HCT116 (cell line): Measurements from ENCODE around the gene MYL3. TPM values are rescaled to one million over a fixed set of nuclear protein-coding genes. Genes with fewer than 3 reads are reported as not detected.
"Not testable (repeated sequence)": the region's sequence is repeated elsewhere in the genome, so short reads cannot be mapped to it uniquely, and the experiment has no call there.

Experiments
- ATAC-seq: fragments of 200-7000 bp; cut with Tn5 transposase; 2 replicates; pipeline ENCODE4 v1.9.1; 2020; ENCODE audit warnings: mild to moderate bottlenecking, moderate library complexity
- BruUV-seq: library from RNA; stranded (reverse); fragments of 400-500 nt; replicated peaks from 2 replicates; lab custom pipeline; 2021; lab: Mats Ljungman, UMichigan
- CTCF ChIA-PET: fragments of 300-600 bp; sonication (Branson Sonifier 250); formaldehyde crosslinking; loops from one replicate; lab custom pipeline; 2021; ENCODE audit warnings: antibody characterized with exemption; lab: Charles Lee
- POLR2A ChIA-PET: fragments of 300-600, 350-600 bp; sonication (Branson Sonifier 250); formaldehyde crosslinking; loops from one replicate; lab custom pipeline; 2021; ENCODE audit warnings: antibody characterized with exemption; lab: Charles Lee
- RAD21 ChIA-PET, 2 experiments: fragments of 300-600 bp; sonication (Branson Sonifier 250); formaldehyde crosslinking; loops; one replicate each; lab custom pipeline; 2023; ENCODE audit warnings: low total read pairs in 2 of 2; ENCODE audit not compliant: uncharacterized antibody in 2 of 2, unreplicated experiment in 2 of 2, low non-redundant PET in 1 of 2; lab: Charles Lee
- DNase-seq: peaks from one replicate; pipeline ENCODE4 v3.0.0-alpha.2; 2010; ENCODE audit warnings: low read depth, low spot score
- H2AFZ ChIP-seq: fragments of 200-600 bp; shearing (Covaris generic), sonication (generic); 2 replicates; pipeline ENCODE4 v1.6.1; 2017; ENCODE audit warnings: low read depth, mixed run types, mixed read lengths, antibody characterized with exemption, low read length; ENCODE audit not compliant: poor library complexity, severe bottlenecking
- H3K27ac ChIP-seq: 2 replicates; pipeline ENCODE4 v1.5.1; 2012; ENCODE audit warnings: low read depth, low read length
- H3K27me3 ChIP-seq: fragments of 200-600 bp; sonication (generic); 2 replicates; pipeline ENCODE4 v1.6.1; 2016; ENCODE audit warnings: mixed run types, low read length, mixed read lengths; ENCODE audit not compliant: insufficient read depth
- H3K36me3 ChIP-seq, 2 experiments: fragments of 200-500 bp in 1 of 2; fragments of 200-600 bp in 1 of 2; sonication (Bioruptor generic) in 1 of 2; sonication (generic) in 1 of 2; 2 replicates each; pipeline versions ENCODE4 v1.5.1 to v1.6.1; 2014 to 2016; ENCODE audit warnings: low read length in 2 of 2, inconsistent platforms in 1 of 2, mixed read lengths in 1 of 2, mixed run types in 1 of 2; ENCODE audit not compliant: insufficient read depth in 2 of 2, control insufficient read depth in 1 of 2
- H3K4me1 ChIP-seq, 2 experiments: fragments of 200-600 bp in 1 of 2; sonication (generic) in 1 of 2; 2 replicates each; pipeline versions ENCODE4 v1.5.1 to v1.6.1; 2012 to 2017; ENCODE audit warnings: low read length in 2 of 2, inconsistent platforms in 1 of 2, mild to moderate bottlenecking in 1 of 2, mixed read lengths in 1 of 2, mixed run types in 1 of 2, moderate library complexity in 1 of 2; ENCODE audit not compliant: insufficient read depth in 2 of 2, control insufficient read depth in 1 of 2
- H3K4me2 ChIP-seq: fragments of 200-600 bp; sonication (generic); 2 replicates; pipeline ENCODE4 v1.6.1; 2017; ENCODE audit warnings: mixed run types, low read length, mixed read lengths
- H3K4me3 ChIP-seq, 2 experiments: fragments of 200-600 bp in 1 of 2; sonication (generic) in 1 of 2; replicated peaks in 1 of 2; 2 replicates each; pipeline ENCODE4 v1.5.1; 2011 to 2016; ENCODE audit warnings: low read length in 2 of 2, control low read depth in 1 of 2, low read depth in 1 of 2, mild to moderate bottlenecking in 1 of 2, mixed read lengths in 1 of 2, mixed run types in 1 of 2
- H3K79me2 ChIP-seq: fragments of 200-600 bp; sonication (generic); 2 replicates; pipeline ENCODE4 v1.6.1; 2017; ENCODE audit warnings: mild to moderate bottlenecking, mixed run types, low read length, moderate library complexity, mixed read lengths; ENCODE audit not compliant: insufficient read depth
- H3K9ac ChIP-seq: fragments of 200-600 bp; sonication (generic); 2 replicates; pipeline ENCODE4 v1.6.1; 2016; ENCODE audit warnings: low read length, mixed read lengths
- H3K9me2 ChIP-seq: fragments of 200-600 bp; sonication (generic), shearing (Covaris generic); 2 replicates; pipeline ENCODE4 v1.6.1; 2017; ENCODE audit warnings: mixed run types, mild to moderate bottlenecking, moderate library complexity; ENCODE audit not compliant: insufficient read depth
- H3K9me3 ChIP-seq, 2 experiments: fragments of 200-500 bp in 1 of 2; fragments of 200-600 bp in 1 of 2; sonication (Bioruptor generic) in 1 of 2; sonication (generic) in 1 of 2; 2 replicates each; pipeline ENCODE4 v1.6.1; 2014 to 2017; ENCODE audit warnings: low read length in 2 of 2, mixed read lengths in 2 of 2, inconsistent platforms in 1 of 2, low read depth in 1 of 2, mild to moderate bottlenecking in 1 of 2, mixed run types in 1 of 2, moderate library complexity in 1 of 2; ENCODE audit not compliant: control insufficient read depth in 1 of 2, insufficient read depth in 1 of 2
- H4K20me1 ChIP-seq: fragments of 200-600 bp; sonication (generic), shearing (Covaris generic); 2 replicates; pipeline ENCODE4 v1.6.1; 2017; ENCODE audit warnings: mixed run types, mild to moderate bottlenecking, moderate library complexity; ENCODE audit not compliant: insufficient read depth
- CBX3 ChIP-seq: IDR thresholded peaks from 2 replicates; pipeline ENCODE4 v1.6.1; 2012; ENCODE audit warnings: low read depth
- EZH2 ChIP-seq: fragments of 200-600 bp; sonication (generic); IDR thresholded peaks from 2 replicates; pipeline ENCODE4 v1.6.1; 2017; ENCODE audit warnings: antibody characterized with exemption, mixed run types
- FOSL1 ChIP-seq: IDR thresholded peaks from 2 replicates; pipeline ENCODE4 v1.6.1; 2012; ENCODE audit warnings: low read depth
- RAD21 ChIP-seq: IDR thresholded peaks from 2 replicates; pipeline ENCODE4 v1.6.1; 2012; ENCODE audit warnings: low read depth, mild to moderate bottlenecking
- SP1 ChIP-seq: IDR thresholded peaks from 2 replicates; pipeline ENCODE4 v1.6.1; 2012; ENCODE audit warnings: low read depth
- SRF ChIP-seq: IDR thresholded peaks from 2 replicates; pipeline ENCODE4 v1.6.1; 2012; ENCODE audit warnings: low read depth
- YY1 ChIP-seq: IDR thresholded peaks from 2 replicates; pipeline ENCODE4 v1.6.1; 2011; ENCODE audit warnings: low read length, low read depth, moderate library complexity, mild to moderate bottlenecking; ENCODE audit not compliant: insufficient replicate concordance; ENCODE audit errors: extremely low read depth
- intact Hi-C: fragments of 100-400 bp; cut with micrococcal nuclease; formaldehyde crosslinking; loops from 2 replicates; pipeline ENCODE4 v1.10.0; 2022
- total RNA-seq: library from RNA; stranded (reverse); gene quantifications from one replicate; pipeline ENCODE4 v1.2.1, GENCODE V29; 2021; ENCODE audit not compliant: unreplicated experiment
- TF ChIP-seq, protein P1 (sequence below): IDR thresholded peaks from 2 replicates; pipeline ENCODE4 v1.6.1; 2011; ENCODE audit warnings: mild to moderate bottlenecking, low read length, moderate library complexity; ENCODE audit not compliant: insufficient replicate concordance; ENCODE audit errors: extremely low read depth
- TF ChIP-seq, protein P2 (sequence below): IDR thresholded peaks from 2 replicates; pipeline ENCODE4 v1.6.1; 2012
- TF ChIP-seq, protein P3 (sequence below): IDR thresholded peaks from 2 replicates; pipeline ENCODE4 v1.6.1; 2012; ENCODE audit warnings: low read depth

Gene MYL3
- total RNA-seq, 1 experiment from 2014 or later: not detected

DNA sequence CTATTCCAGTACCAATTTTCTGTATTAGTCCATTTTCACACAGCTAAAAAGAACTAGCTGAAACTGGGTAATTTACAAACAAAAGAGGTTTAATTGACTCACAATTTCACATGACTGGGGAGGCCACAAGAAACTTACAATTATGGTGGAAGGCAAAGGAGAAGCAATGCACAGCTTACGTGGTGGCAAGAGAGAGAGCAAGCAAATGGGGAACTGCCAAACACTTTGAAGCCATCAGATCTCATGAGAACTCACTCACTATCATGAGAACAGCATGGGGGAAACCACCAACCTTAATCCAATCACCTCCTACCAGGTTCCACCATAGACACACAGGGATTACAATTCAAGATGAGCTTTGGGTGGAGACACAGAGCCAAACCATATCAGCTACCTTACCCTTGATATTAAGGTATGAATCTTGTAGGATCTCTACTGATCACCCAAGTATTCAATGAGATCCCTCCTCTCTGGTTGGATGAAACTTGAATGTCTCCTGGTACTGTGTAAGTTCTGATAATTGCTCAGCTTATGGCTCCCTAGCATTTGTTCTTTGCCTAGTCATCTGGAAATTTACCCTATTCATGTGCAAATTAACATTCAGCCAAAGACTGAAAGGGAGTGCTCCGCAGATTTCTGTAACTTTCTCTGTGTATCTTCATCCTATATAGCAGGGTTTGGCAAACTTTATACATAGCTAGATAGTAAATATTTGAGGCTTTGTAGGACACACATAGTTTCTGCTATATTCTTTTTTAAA lies 38.9 kb downstream of the MYL3 start:
- RAD21 ChIA-PET: no interaction called here
- CTCF ChIA-PET: no interaction called here

DNA sequence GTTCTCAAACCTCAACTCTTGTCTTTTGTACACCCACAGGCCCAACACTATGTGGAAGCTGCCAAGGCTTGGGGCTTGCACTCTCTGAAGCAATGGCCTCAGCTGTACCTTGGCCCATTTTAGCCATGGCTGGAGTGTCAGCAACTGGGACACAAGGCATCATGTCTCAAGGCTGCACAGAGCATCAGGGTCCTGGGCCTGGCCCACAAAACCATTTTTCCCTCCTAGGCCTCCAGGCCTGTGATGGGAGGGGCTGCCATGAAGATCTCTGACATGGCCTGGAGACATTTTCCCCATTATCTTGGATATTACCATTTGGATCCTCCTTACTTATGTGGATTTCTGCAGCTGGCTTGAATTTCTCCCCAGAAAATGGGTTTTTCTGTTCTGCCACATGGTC lies 39.9 kb downstream of the MYL3 start:
- H3K9ac ChIP-seq, H3K27me3 ChIP-seq, H3K79me2 ChIP-seq, DNase-seq, H3K4me3 ChIP-seq, H3K4me1 ChIP-seq, H3K4me2 ChIP-seq, H3K27ac ChIP-seq, ATAC-seq, H3K9me3 ChIP-seq, H2AFZ ChIP-seq, POLR2A ChIA-PET, intact Hi-C loops, BruUV-seq, RAD21 ChIA-PET, H3K9me2 ChIP-seq, H3K36me3 ChIP-seq, CTCF ChIA-PET, H4K20me1 ChIP-seq: not testable (repeated sequence)

More for the DNA sequence above, 38.9 kb downstream of the MYL3 start:
- Histone ChIP-seq H3K4me1 (no peaks in the 10 kb centered on the region), H3K36me3 (no peaks in the 10 kb centered on the region), H3K4me2 (no peak overlapping the region), H4K20me1 (no peaks in the 10 kb centered on the region), H3K9ac (no peak overlapping the region), H3K9me3 (peaks cover 6 to 8% of the 10 kb centered on the region in 2 experiments; a peak in 3 of 4 replicates), H3K9me2 (no peaks in the 10 kb centered on the region), H3K27me3 (no peaks in the 10 kb centered on the region), H3K79me2 (no peaks in the 10 kb centered on the region), H2AFZ (no peak overlapping the region), H3K27ac (no peak overlapping the region), H3K4me3 (no peak overlapping the region)
- intact Hi-C loops: no loop called here
- POLR2A ChIA-PET: no interaction called here
- TF ChIP-seq SRF (no peak), YY1 (no peak), FOSL1 (no peak), EZH2 (no peak), SP1 (no peak), CBX3 (no peak), RAD21 (no peak)
- TF ChIP-seq, protein P1, sequence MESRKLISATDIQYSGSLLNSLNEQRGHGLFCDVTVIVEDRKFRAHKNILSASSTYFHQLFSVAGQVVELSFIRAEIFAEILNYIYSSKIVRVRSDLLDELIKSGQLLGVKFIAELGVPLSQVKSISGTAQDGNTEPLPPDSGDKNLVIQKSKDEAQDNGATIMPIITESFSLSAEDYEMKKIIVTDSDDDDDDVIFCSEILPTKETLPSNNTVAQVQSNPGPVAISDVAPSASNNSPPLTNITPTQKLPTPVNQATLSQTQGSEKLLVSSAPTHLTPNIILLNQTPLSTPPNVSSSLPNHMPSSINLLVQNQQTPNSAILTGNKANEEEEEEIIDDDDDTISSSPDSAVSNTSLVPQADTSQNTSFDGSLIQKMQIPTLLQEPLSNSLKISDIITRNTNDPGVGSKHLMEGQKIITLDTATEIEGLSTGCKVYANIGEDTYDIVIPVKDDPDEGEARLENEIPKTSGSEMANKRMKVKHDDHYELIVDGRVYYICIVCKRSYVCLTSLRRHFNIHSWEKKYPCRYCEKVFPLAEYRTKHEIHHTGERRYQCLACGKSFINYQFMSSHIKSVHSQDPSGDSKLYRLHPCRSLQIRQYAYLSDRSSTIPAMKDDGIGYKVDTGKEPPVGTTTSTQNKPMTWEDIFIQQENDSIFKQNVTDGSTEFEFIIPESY: no peak
- TF ChIP-seq, protein P2, sequence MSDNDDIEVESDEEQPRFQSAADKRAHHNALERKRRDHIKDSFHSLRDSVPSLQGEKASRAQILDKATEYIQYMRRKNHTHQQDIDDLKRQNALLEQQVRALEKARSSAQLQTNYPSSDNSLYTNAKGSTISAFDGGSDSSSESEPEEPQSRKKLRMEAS: no peak
- TF ChIP-seq, protein P3, sequence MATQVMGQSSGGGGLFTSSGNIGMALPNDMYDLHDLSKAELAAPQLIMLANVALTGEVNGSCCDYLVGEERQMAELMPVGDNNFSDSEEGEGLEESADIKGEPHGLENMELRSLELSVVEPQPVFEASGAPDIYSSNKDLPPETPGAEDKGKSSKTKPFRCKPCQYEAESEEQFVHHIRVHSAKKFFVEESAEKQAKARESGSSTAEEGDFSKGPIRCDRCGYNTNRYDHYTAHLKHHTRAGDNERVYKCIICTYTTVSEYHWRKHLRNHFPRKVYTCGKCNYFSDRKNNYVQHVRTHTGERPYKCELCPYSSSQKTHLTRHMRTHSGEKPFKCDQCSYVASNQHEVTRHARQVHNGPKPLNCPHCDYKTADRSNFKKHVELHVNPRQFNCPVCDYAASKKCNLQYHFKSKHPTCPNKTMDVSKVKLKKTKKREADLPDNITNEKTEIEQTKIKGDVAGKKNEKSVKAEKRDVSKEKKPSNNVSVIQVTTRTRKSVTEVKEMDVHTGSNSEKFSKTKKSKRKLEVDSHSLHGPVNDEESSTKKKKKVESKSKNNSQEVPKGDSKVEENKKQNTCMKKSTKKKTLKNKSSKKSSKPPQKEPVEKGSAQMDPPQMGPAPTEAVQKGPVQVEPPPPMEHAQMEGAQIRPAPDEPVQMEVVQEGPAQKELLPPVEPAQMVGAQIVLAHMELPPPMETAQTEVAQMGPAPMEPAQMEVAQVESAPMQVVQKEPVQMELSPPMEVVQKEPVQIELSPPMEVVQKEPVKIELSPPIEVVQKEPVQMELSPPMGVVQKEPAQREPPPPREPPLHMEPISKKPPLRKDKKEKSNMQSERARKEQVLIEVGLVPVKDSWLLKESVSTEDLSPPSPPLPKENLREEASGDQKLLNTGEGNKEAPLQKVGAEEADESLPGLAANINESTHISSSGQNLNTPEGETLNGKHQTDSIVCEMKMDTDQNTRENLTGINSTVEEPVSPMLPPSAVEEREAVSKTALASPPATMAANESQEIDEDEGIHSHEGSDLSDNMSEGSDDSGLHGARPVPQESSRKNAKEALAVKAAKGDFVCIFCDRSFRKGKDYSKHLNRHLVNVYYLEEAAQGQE: no peak
- DNase-seq (no peak), ATAC-seq (no peak)
- no TSS peak for BruUV-seq
